ENCODE measurements around the gene BMPR1B. TPM values are rescaled to one million over a fixed set of nuclear protein-coding genes. Genes with fewer than 3 reads are reported as not detected.

The BMPR1B gene
- polyA plus RNA-seq, 2 of the 4 experiments (the other 2 are of a cell fraction) = 6.4 to 21.2 TPM

- Histone ChIP-seq H3K4me3 (no peak overlapping the region), H3K27ac (no peak overlapping the region), H3K4me2 (no peak overlapping the region), H3K9me3 (no peaks in the 10 kb centered on the region), H3K4me1 (peaks cover 9% of the 10 kb centered on the region)
- CTCF ChIA-PET = no interaction called here
- no peak for ATAC-seq
- WGBS (ENCODE audit: missing lambda C conversion rate) = 82% methylated on average over 3 of the region's 3 CpGs
- POLR2A ChIA-PET = interaction anchor here (0.7 kb wide), 1 partner anchor 27 kb away, joined by 11 read pairs; no protein-coding TSS in a partner anchor
- no peak for FAIRE-seq
- TF ChIP-seq FOXS1 (CRISPR knock-in tag; IDR thresholded peaks at IDR 0.05) = no peak
- no peak for DNase-seq (ENCODE audit: low read depth in 1 of 2, low spot score in 1 of 2)
These were observed 199.3 kb downstream of the BMPR1B start for GRCh38 chr4:94957030-94957429.

DNA sequence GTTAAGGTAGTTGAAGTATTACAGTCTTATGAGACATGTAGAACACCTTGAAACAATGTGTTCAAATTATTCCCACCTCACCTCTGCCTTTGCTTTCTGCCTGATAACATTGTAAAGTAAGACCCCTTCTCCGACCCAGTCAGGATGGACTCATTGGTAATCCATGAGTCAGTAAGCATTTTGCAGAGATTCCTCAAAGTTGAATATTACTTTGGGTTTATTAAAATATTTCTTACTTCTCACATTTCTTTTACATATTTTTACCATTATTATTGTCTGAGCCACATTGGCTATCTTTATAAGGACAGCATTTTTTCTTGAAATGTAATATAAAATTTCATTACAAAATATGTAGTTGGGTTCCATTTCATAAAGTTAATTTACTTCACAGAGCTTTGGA lies 201.6 kb downstream of the BMPR1B start:
- ChIA-PET CTCF (no interaction called here), POLR2A (no interaction called here)
- TF ChIP-seq TFCP2L1 (CRISPR knock-in tag; IDR thresholded peaks at IDR 0.05) (no peak), KDM1A (IDR thresholded peaks at IDR 0.05; ENCODE audit: low read depth) (no peak), HOXB5 (CRISPR knock-in tag; IDR thresholded peaks at IDR 0.05) (no peak), FOSB (CRISPR knock-in tag; IDR thresholded peaks at IDR 0.05) (no peak), HDAC2 (IDR thresholded peaks at IDR 0.05) (no peak), ZNF302 (CRISPR knock-in tag; IDR thresholded peaks at IDR 0.05) (no peak), RNF2 (IDR thresholded peaks at IDR 0.05; ENCODE audit: borderline replicate concordance, low read depth) (no peak)
- TF ChIP-seq, protein P1, sequence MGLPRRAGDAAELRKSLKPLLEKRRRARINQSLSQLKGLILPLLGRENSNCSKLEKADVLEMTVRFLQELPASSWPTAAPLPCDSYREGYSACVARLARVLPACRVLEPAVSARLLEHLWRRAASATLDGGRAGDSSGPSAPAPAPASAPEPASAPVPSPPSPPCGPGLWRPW (IDR thresholded peaks at IDR 0.05) = no peak
- no peak for FAIRE-seq
- H3K4me1 ChIP-seq = peaks cover 9% of the 10 kb centered on the region
- no peak for ATAC-seq
- H3K4me2 ChIP-seq = no peak overlapping the region
- H3K27ac ChIP-seq = no peak overlapping the region
- no peak overlapping the region for H3K4me3 ChIP-seq
- H3K9me3 ChIP-seq = peaks cover 11% of the 10 kb centered on the region; the same call in 2 of the 3 replicates
- no peak for DNase-seq (ENCODE audit: low read depth in 1 of 2, low spot score in 1 of 2)
- WGBS (ENCODE audit: missing lambda C conversion rate) = 92% methylated on average over 1 of the region's 1 CpG

DNA sequence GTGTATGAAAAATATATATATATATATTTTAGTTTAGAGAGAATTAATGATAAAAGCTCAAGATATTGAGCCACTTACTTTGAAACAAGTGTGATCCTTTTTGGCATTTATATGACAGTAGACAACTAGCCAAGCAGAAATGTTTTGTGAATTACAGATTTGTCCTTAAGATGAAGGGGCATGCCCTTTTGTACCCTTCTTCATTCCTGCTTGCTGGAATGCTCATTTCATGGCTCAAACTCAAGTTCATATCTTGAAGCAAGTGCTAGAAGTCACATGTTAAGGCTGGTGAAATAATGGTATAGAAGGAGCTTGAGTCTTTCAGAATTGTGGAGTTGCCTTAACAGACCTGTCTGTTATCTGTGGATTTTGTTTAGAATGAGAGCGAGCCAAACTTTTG lies 203.0 kb downstream of the BMPR1B start:
- WGBS (ENCODE audit: missing lambda C conversion rate) = 88% methylated on average over 1 of the region's 1 CpG

More for the DNA sequence above, 203.0 kb downstream of the BMPR1B start:
- peak overlapping the region; percentile 66 to 83 for H3K27ac ChIP-seq
- no peak for TF ChIP-seq HOXB5 (CRISPR knock-in tag; IDR thresholded peaks at IDR 0.05)
- no peak for TF ChIP-seq CEBPB (IDR thresholded peaks at IDR 0.05)
- TF ChIP-seq RCOR1 (IDR thresholded peaks at IDR 0.05; ENCODE audit: low read depth, low read length) = no peak
- TF ChIP-seq JUNB (IDR thresholded peaks at IDR 0.05) = no peak
- TF ChIP-seq POLR2A (IDR thresholded peaks at IDR 0.05; ENCODE audit: low read length) = no peak
- TF ChIP-seq ZNF302 (CRISPR knock-in tag; IDR thresholded peaks at IDR 0.05) = no peak
- TF ChIP-seq RAD21 (conservative IDR thresholded peaks at IDR 0.05 in 1 of 2, IDR thresholded peaks at IDR 0.05 in 1 of 2) = no peak
- TF ChIP-seq SMC3 (IDR thresholded peaks at IDR 0.05) = no peak
- TF ChIP-seq MYC (IDR thresholded peaks at IDR 0.05; ENCODE audit: borderline replicate concordance, low read length) = no peak
- no peak for TF ChIP-seq EP300 (IDR thresholded peaks at IDR 0.05)
- TF ChIP-seq, protein P2, sequence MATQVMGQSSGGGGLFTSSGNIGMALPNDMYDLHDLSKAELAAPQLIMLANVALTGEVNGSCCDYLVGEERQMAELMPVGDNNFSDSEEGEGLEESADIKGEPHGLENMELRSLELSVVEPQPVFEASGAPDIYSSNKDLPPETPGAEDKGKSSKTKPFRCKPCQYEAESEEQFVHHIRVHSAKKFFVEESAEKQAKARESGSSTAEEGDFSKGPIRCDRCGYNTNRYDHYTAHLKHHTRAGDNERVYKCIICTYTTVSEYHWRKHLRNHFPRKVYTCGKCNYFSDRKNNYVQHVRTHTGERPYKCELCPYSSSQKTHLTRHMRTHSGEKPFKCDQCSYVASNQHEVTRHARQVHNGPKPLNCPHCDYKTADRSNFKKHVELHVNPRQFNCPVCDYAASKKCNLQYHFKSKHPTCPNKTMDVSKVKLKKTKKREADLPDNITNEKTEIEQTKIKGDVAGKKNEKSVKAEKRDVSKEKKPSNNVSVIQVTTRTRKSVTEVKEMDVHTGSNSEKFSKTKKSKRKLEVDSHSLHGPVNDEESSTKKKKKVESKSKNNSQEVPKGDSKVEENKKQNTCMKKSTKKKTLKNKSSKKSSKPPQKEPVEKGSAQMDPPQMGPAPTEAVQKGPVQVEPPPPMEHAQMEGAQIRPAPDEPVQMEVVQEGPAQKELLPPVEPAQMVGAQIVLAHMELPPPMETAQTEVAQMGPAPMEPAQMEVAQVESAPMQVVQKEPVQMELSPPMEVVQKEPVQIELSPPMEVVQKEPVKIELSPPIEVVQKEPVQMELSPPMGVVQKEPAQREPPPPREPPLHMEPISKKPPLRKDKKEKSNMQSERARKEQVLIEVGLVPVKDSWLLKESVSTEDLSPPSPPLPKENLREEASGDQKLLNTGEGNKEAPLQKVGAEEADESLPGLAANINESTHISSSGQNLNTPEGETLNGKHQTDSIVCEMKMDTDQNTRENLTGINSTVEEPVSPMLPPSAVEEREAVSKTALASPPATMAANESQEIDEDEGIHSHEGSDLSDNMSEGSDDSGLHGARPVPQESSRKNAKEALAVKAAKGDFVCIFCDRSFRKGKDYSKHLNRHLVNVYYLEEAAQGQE (IDR thresholded peaks at IDR 0.05) = no peak
- TF ChIP-seq, protein P3, sequence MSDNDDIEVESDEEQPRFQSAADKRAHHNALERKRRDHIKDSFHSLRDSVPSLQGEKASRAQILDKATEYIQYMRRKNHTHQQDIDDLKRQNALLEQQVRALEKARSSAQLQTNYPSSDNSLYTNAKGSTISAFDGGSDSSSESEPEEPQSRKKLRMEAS (IDR thresholded peaks at IDR 0.05) = no peak
- no peak for TF ChIP-seq KDM1A (IDR thresholded peaks at IDR 0.05; ENCODE audit: low read depth)
- no peak for TF ChIP-seq MAZ (IDR thresholded peaks at IDR 0.05; ENCODE audit: borderline replicate concordance, low read depth, low read length)
- no peak for TF ChIP-seq TP53 (CRISPR knock-in tag; IDR thresholded peaks at IDR 0.05)
- TF ChIP-seq PHF8 (IDR thresholded peaks at IDR 0.05; ENCODE audit: borderline replicate concordance, low read depth) = no peak
- no peak for TF ChIP-seq JUN (IDR thresholded peaks at IDR 0.05)
- TF ChIP-seq FOXS1 (CRISPR knock-in tag; IDR thresholded peaks at IDR 0.05) = no peak
- TF ChIP-seq NPAS2 (CRISPR knock-in tag; IDR thresholded peaks at IDR 0.05; ENCODE audit: borderline replicate concordance) = no peak
- TF ChIP-seq KDM5A (IDR thresholded peaks at IDR 0.05) = no peak
- no peak for FAIRE-seq
- ATAC-seq = no peak
- ChIA-PET CTCF (interaction anchor here (1.0 kb wide), 1 partner anchor 9 kb away, joined by 3 read pairs; no protein-coding TSS in a partner anchor), POLR2A (no interaction called here)
- H3K4me2 ChIP-seq = peak overlapping the region; percentile 43
- no peak overlapping the region for H3K4me3 ChIP-seq
- no peak for DNase-seq (ENCODE audit: low read depth in 1 of 2, low spot score in 1 of 2)
- peaks cover 11% of the 10 kb centered on the region; the same call in 2 of the 3 replicates for H3K9me3 ChIP-seq
- peaks cover 18% of the 10 kb centered on the region for H3K4me1 ChIP-seq
